SH-SY5Y (cell line): ENCODE results near the gene ID2.

ENCODE experiments used
- GATA2 ChIP-seq: IDR thresholded peaks from 2 replicates; pipeline ENCODE4 v1.6.1; 2011; ENCODE audit warnings: mild to moderate bottlenecking, low read depth, low read length
- GATA3 ChIP-seq: IDR thresholded peaks from 2 replicates; pipeline ENCODE4 v1.6.1; 2011; ENCODE audit warnings: low read depth, mild to moderate bottlenecking, low read length, moderate library complexity

The ID2 gene

GRCh38 chr2:8681786-8682692 is at the start of gene ID2:
Gene ID2, plus strand, starts transcription at chr2:8682056. Its CDS starts 110 bp downstream, at chr2:8682166.
- no peak for TF ChIP-seq GATA2
- no peak for TF ChIP-seq GATA3

- TF ChIP-seq GATA2, result no peak
- TF ChIP-seq GATA3, result no peak
Measured at GRCh38 chr2:8632755-8633154, 49.1 kb upstream of the ID2 start.

GRCh38 chr2:8633186-8633734 is 48.6 kb upstream of the ID2 start:
- TF ChIP-seq GATA2 (no peak), GATA3 (no peak)

GRCh38 chr2:8633735-8634313 is 48.0 kb upstream of the ID2 start:
- TF ChIP-seq GATA3 (no peak), GATA2 (no peak)

GRCh38 chr2:8634466-8635172 is 47.2 kb upstream of the ID2 start:
- TF ChIP-seq GATA3 (no peak), GATA2 (no peak)

GRCh38 chr2:8636041-8636491 is 45.8 kb upstream of the ID2 start:
- TF ChIP-seq GATA2 (no peak), GATA3 (no peak)

- TF ChIP-seq GATA3 (no peak), GATA2 (no peak)
Measured at GRCh38 chr2:8636721-8637636, 44.9 kb upstream of the ID2 start.

- TF ChIP-seq GATA3 (no peak), GATA2 (no peak)
Measured at GRCh38 chr2:8638327-8638726, 43.5 kb upstream of the ID2 start.

GRCh38 chr2:8639122-8639635 is 42.7 kb upstream of the ID2 start:
- TF ChIP-seq GATA3, result no peak
- no peak for TF ChIP-seq GATA2

- TF ChIP-seq GATA2 (no peak), GATA3 (no peak)
Measured at GRCh38 chr2:8640498-8640897, 41.4 kb upstream of the ID2 start.

- TF ChIP-seq GATA3 (no peak), GATA2 (no peak)
Measured at GRCh38 chr2:8641301-8641965, 40.4 kb upstream of the ID2 start.

- TF ChIP-seq GATA2, result no peak
- no peak for TF ChIP-seq GATA3
Measured at GRCh38 chr2:8642366-8643068, 39.3 kb upstream of the ID2 start.
